Heart left ventricle (tissue), 13 donors: ENCODE data around the gene NKX1-2.

Experiments used
- CTCF ChIP-seq, 12 donors: fragments of 200-600 bp; sonication (generic) in 4 of 12; IDR thresholded peaks; one replicate each; pipeline versions ENCODE4 v1.5.0 to v1.8.0; 2018 to 2022; ENCODE audit warnings: antibody characterized with exemption in 12 of 12, mild to moderate bottlenecking in 5 of 12
- POLR2A ChIP-seq, 2 donors: fragments of 450-650 bp; IDR thresholded peaks; one replicate each; pipeline ENCODE4 v1.6.1; 2017; ENCODE audit warnings: antibody characterized with exemption in 2 of 2, mild to moderate bottlenecking in 2 of 2, moderate library complexity in 2 of 2
- donor health status: ischemic (EF 13 %, LVEDD 7.1; RV severe dilation, severe dysfunction).
- donor health status: DM: no; HTN: yes; CAD: no.
- donor health status: DM: no; HTN: no; CAD: no.
- donor health status: ischemic (EF 25% LVEDD 6.9; RV normal size, moderate dysfunction).
- donor health status: ischemic (EF 25% LVEDD 5.7; RV mildly dilated, moderate dysfunction).
- donor health status: ischemic (EF 35%, LVEDD 5.7; RV mildly dilated, moderate dysfunction).
- donor health status: nonischemic (EF 11% LVEDD 7.7; RV severe dilation, severe dysfunction).
- donor health status: DM: yes; HTN: yes; CAD: no.
- donor health status: PGD.
- donor health status: ischemic (EF 29% LVEDD 5.4; RV normal size, mild dysfunction).
- donor health status: nonischemic (EF 23%, LVEDD 6.1; RV moderate dilation, normal function).

GRCh38 chr10:124468624-124469023 lies 18.8 kb upstream of the NKX1-2 start:
- TF ChIP-seq POLR2A (IDR thresholded peaks at IDR 0.05) = no peak
- no peak for TF ChIP-seq CTCF (IDR thresholded peaks at IDR 0.05)
